HG03565 (cell line): ENCODE data around the gene NRXN2.

Source experiments
- ATAC-seq: cut with Tn5 transposase; IDR thresholded peaks from one replicate; pipeline ENCODE4 v1.9.1; 2021; ENCODE audit warnings: mild to moderate bottlenecking, moderate library complexity; ENCODE audit not compliant: unreplicated experiment

The NRXN2 gene

GRCh38 chr11:64759131-64759721 is 36.2 kb upstream of the NRXN2 start:
- ATAC-seq, result no peak

- no peak for ATAC-seq
Measured at GRCh38 chr11:64758330-64759079, 35.5 kb upstream of the NRXN2 start.

- no peak for ATAC-seq
Measured at GRCh38 chr11:64757549-64758329, 34.7 kb upstream of the NRXN2 start.

GRCh38 chr11:64755681-64756361 is 32.8 kb upstream of the NRXN2 start:
- no peak for ATAC-seq

GRCh38 chr11:64754919-64755662 is 32.1 kb upstream of the NRXN2 start:
- no peak for ATAC-seq

GRCh38 chr11:64754124-64754918 is 31.3 kb upstream of the NRXN2 start:
- ATAC-seq, result no peak

- ATAC-seq, result no peak
Measured at GRCh38 chr11:64753380-64754123, 30.6 kb upstream of the NRXN2 start.

GRCh38 chr11:64753019-64753379 is 30.0 kb upstream of the NRXN2 start:
- ATAC-seq, result no peak

GRCh38 chr11:64752175-64752970 is 29.4 kb upstream of the NRXN2 start:
- no peak for ATAC-seq

- ATAC-seq, result no peak
Measured at GRCh38 chr11:64751580-64751979, 28.6 kb upstream of the NRXN2 start.

- ATAC-seq, result no peak
Measured at GRCh38 chr11:64751136-64751535, 28.1 kb upstream of the NRXN2 start.

GRCh38 chr11:64750361-64751054 is 27.5 kb upstream of the NRXN2 start:
- no peak for ATAC-seq

- no peak for ATAC-seq
Measured at GRCh38 chr11:64747961-64748665, 25.1 kb upstream of the NRXN2 start.

GRCh38 chr11:64746486-64746885 is 23.5 kb upstream of the NRXN2 start:
- ATAC-seq, result no peak

GRCh38 chr11:64745521-64746328 is 22.7 kb upstream of the NRXN2 start:
- no peak for ATAC-seq

- ATAC-seq, result no peak
Measured at GRCh38 chr11:64745189-64745520, 22.2 kb upstream of the NRXN2 start.
